Neural cell (in vitro differentiated cells): ENCODE results near the gene C11orf68. TPM values are rescaled to one million over a fixed set of nuclear protein-coding genes. Genes with fewer than 3 reads are reported as not detected.

Experiments
- H2AFZ ChIP-seq: fragments of 200-600, 300-800 bp; sonication (generic), shearing (Covaris generic); 2 replicates; pipeline ENCODE4 v1.6.0; 2014; ENCODE audit warnings: low read depth, mild to moderate bottlenecking, antibody characterized with exemption, low read length, moderate library complexity
- H3F3A ChIP-seq: fragments of 200-600 bp; shearing (Covaris generic); 2 replicates; pipeline ENCODE4 v1.6.1; 2016; ENCODE audit warnings: mild to moderate bottlenecking, moderate library complexity, mixed read lengths, antibody characterized with exemption, low read length; ENCODE audit not compliant: insufficient read depth, poor library complexity, severe bottlenecking
- H3K27ac ChIP-seq: fragments of 200-600, 300-800 bp; sonication (generic), shearing (Covaris generic); 2 replicates; pipeline ENCODE4 v1.5.1; 2014; ENCODE audit warnings: mild to moderate bottlenecking, low read length, moderate library complexity
- H3K27me3 ChIP-seq: fragments of 300-800, 200-600 bp; sonication (generic), shearing (Covaris generic); 2 replicates; pipeline ENCODE4 v1.6.0; 2014; ENCODE audit warnings: mild to moderate bottlenecking, low read depth, low read length, moderate library complexity; ENCODE audit not compliant: insufficient read depth
- H3K36me3 ChIP-seq: fragments of 300-800, 200-600 bp; sonication (generic), shearing (Covaris generic); 2 replicates; pipeline ENCODE4 v1.5.1; 2014; ENCODE audit warnings: mild to moderate bottlenecking, antibody characterized with exemption, low read length, moderate library complexity; ENCODE audit not compliant: insufficient read depth
- H3K4me2 ChIP-seq: fragments of 300-800, 200-600 bp; sonication (generic), shearing (Covaris generic); 2 replicates; pipeline ENCODE4 v1.6.0; 2014; ENCODE audit warnings: mild to moderate bottlenecking, low read length
- H3K4me3 ChIP-seq: fragments of 300-800, 200-600 bp; sonication (generic), shearing (Covaris generic); 2 replicates; pipeline ENCODE4 v1.5.1; 2014; ENCODE audit warnings: mild to moderate bottlenecking, low read length, moderate library complexity
- H3K79me2 ChIP-seq: fragments of 200-600 bp; shearing (Covaris generic); replicated peaks from 2 replicates; pipeline ENCODE4 v1.6.0; 2014; ENCODE audit warnings: mild to moderate bottlenecking, low read length, moderate library complexity; ENCODE audit not compliant: insufficient read depth
- H3K9ac ChIP-seq: fragments of 300-800, 200-600 bp; sonication (generic), shearing (Covaris generic); 2 replicates; pipeline ENCODE4 v1.6.1; 2016; ENCODE audit warnings: mild to moderate bottlenecking, low read length, mixed read lengths
- H3K9me2 ChIP-seq: fragments of 200-600 bp; shearing (Covaris generic); 2 replicates; pipeline ENCODE4 v1.6.1; 2016; ENCODE audit warnings: mild to moderate bottlenecking, low read length, mixed read lengths; ENCODE audit not compliant: insufficient read depth
- H3K9me3 ChIP-seq: fragments of 200-600, 300-800 bp; sonication (generic), shearing (Covaris generic); 2 replicates; pipeline ENCODE4 v1.6.1; 2016; ENCODE audit warnings: mild to moderate bottlenecking, mixed run types, low read length, moderate library complexity, mixed read lengths
- H4K20me1 ChIP-seq: fragments of 200-600 bp; shearing (Covaris generic); 2 replicates; pipeline ENCODE4 v1.6.1; 2016; ENCODE audit warnings: mild to moderate bottlenecking, mixed run types; ENCODE audit not compliant: insufficient read depth
- CTCF ChIP-seq: fragments of 450-650 bp; IDR thresholded peaks from 2 replicates; pipeline ENCODE4 v1.5.1; 2014; ENCODE audit warnings: antibody characterized with exemption, mild to moderate bottlenecking, moderate library complexity; ENCODE audit not compliant: poor library complexity, severe bottlenecking
- EP300 ChIP-seq: fragments of 450-650 bp; conservative IDR thresholded peaks from 2 replicates; pipeline ENCODE4 v1.6.1; 2014; ENCODE audit warnings: antibody characterized with exemption, mild to moderate bottlenecking, moderate library complexity; ENCODE audit not compliant: poor library complexity, severe bottlenecking
- EZH2 ChIP-seq: fragments of 200-600, 300-800 bp; shearing (Covaris generic), sonication (generic); IDR thresholded peaks from 2 replicates; pipeline ENCODE4 v1.6.1; 2014; ENCODE audit warnings: antibody characterized with exemption, low read length, borderline replicate concordance, mild to moderate bottlenecking; ENCODE audit not compliant: insufficient read depth, poor library complexity, severe bottlenecking
- MXI1 ChIP-seq: fragments of 450-650 bp; conservative IDR thresholded peaks from 2 replicates; pipeline ENCODE4 v1.6.1; 2014; ENCODE audit warnings: antibody characterized with exemption, mild to moderate bottlenecking; ENCODE audit not compliant: poor library complexity, severe bottlenecking
- POLR2AphosphoS5 ChIP-seq: IDR thresholded peaks from 2 replicates; pipeline ENCODE4 v1.6.1; 2012
- RAD21 ChIP-seq: fragments of 450-650 bp; conservative IDR thresholded peaks from 2 replicates; pipeline ENCODE4 v1.6.1; 2014; ENCODE audit warnings: antibody characterized with exemption, mild to moderate bottlenecking, moderate library complexity
- REST ChIP-seq: IDR thresholded peaks from 2 replicates; pipeline ENCODE4 v1.6.1; 2012; ENCODE audit warnings: borderline replicate concordance
- SMC3 ChIP-seq: fragments of 450-650 bp; conservative IDR thresholded peaks from 2 replicates; pipeline ENCODE4 v1.6.1; 2014; ENCODE audit warnings: antibody characterized with exemption, mild to moderate bottlenecking, moderate library complexity; ENCODE audit not compliant: poor library complexity
- TAF1 ChIP-seq: IDR thresholded peaks from 2 replicates; pipeline ENCODE4 v1.6.1; 2012; ENCODE audit warnings: low read depth
- polyA plus RNA-seq: library from polyadenylated mRNA; depleted of rRNA; stranded (reverse); fragments of >200 nt; gene quantifications from 2 replicates; pipeline ENCODE4 v1.2.3, GENCODE V29; 2014

C11orf68 gene
- polyA plus RNA-seq, 1 donor from 2014 or later, result 13.3 TPM

- Histone ChIP-seq H2AFZ (no peak overlapping the region), H3K9ac (no peak overlapping the region), H3F3A (no peaks in the 10 kb centered on the region), H3K36me3 (no peaks in the 10 kb centered on the region), H3K4me2 (no peak overlapping the region), H3K27me3 (no peaks in the 10 kb centered on the region), H4K20me1 (no peaks in the 10 kb centered on the region), H3K4me3 (no peak overlapping the region), H3K79me2 (no peaks in the 10 kb centered on the region), H3K27ac (no peak overlapping the region), H3K9me2 (no peaks in the 10 kb centered on the region), H3K9me3 (no peaks in the 10 kb centered on the region)
- TF ChIP-seq SMC3 (no peak), RAD21 (no peak), CTCF (no peak), TAF1 (no peak)
Measured at GRCh38 chr11:65928667-65929066, 9.8 kb upstream of the C11orf68 start.

- Histone ChIP-seq H4K20me1 (no peaks in the 10 kb centered on the region), H3F3A (no peaks in the 10 kb centered on the region), H3K4me3 (no peak overlapping the region), H3K9me3 (no peaks in the 10 kb centered on the region), H3K27me3 (no peaks in the 10 kb centered on the region), H3K9me2 (no peaks in the 10 kb centered on the region), H3K27ac (no peak overlapping the region), H3K79me2 (no peaks in the 10 kb centered on the region), H2AFZ (no peak overlapping the region), H3K36me3 (no peaks in the 10 kb centered on the region), H3K9ac (no peak overlapping the region), H3K4me2 (no peak overlapping the region)
- TF ChIP-seq EZH2, result no peak
- TF ChIP-seq MXI1, result no peak
- TF ChIP-seq REST, result no peak
- no peak for TF ChIP-seq SMC3
- TF ChIP-seq POLR2AphosphoS5, result no peak
- TF ChIP-seq RAD21, result no peak
- no peak for TF ChIP-seq TAF1
- TF ChIP-seq EP300, result no peak
Measured at GRCh38 chr11:65927904-65928397, 9.1 kb upstream of the C11orf68 start.

- no peaks in the 10 kb centered on the region for H3F3A ChIP-seq
- H3K27me3 ChIP-seq, result no peaks in the 10 kb centered on the region
Measured at GRCh38 chr11:65925397-65925796, 6.5 kb upstream of the C11orf68 start.

More at GRCh38 chr11:65925397-65925796, 6.5 kb upstream of the C11orf68 start:
- Histone ChIP-seq H3K4me3 (no peak overlapping the region), H4K20me1 (no peaks in the 10 kb centered on the region), H3K79me2 (peaks cover 2% of the 10 kb centered on the region), H3K9ac (no peak overlapping the region), H3K9me3 (no peaks in the 10 kb centered on the region), H3K4me2 (no peak overlapping the region), H3K36me3 (no peaks in the 10 kb centered on the region), H3K9me2 (no peaks in the 10 kb centered on the region), H3K27ac (no peak overlapping the region), H2AFZ (no peak overlapping the region)
- TF ChIP-seq POLR2AphosphoS5, result no peak
- no peak for TF ChIP-seq SMC3
- TF ChIP-seq EZH2, result no peak
- TF ChIP-seq MXI1, result no peak
- no peak for TF ChIP-seq REST
